K562 (cell line): ENCODE data around the gene UPK3A. TPM values are rescaled to one million over a fixed set of nuclear protein-coding genes. Genes with fewer than 3 reads are reported as not detected.

Experiments
- ATAC-seq: fragments of 200-7000 bp; cut with Tn5 transposase; 3 replicates; pipeline ENCODE4 v1.9.1; 2020; ENCODE audit warnings: moderate library complexity
- BruUV-seq: library from RNA; stranded (reverse); fragments of 400-500 nt; replicated peaks from 2 replicates; lab custom pipeline; 2021; lab: Mats Ljungman, UMichigan
- CTCF ChIA-PET: fragments of 300-600 bp; formaldehyde crosslinking; extraction: SDS; loops from one replicate; lab custom pipeline; 2021; ENCODE audit warnings: low intra/inter-chr PET ratio; lab: Yijun Ruan, JAX
- POLR2A ChIA-PET: fragments of 300-600, 350-650 bp; sonication (Branson Sonifier 250); formaldehyde crosslinking; extraction: SDS; loops from one replicate; lab custom pipeline; 2021; ENCODE audit warnings: antibody characterized with exemption, inconsistent platforms; lab: Yijun Ruan, JAX
- DNase-seq, 4 experiments: peaks; one replicate each; pipeline versions ENCODE4 v3.0.0 to v3.0.0-alpha.2; 2011 to 2018; ENCODE audit warnings: low spot score in 3 of 4, mixed read lengths in 3 of 4; ENCODE audit errors: extremely low read depth in 1 of 4
- FAIRE-seq: peaks from 2 replicates; lab custom pipeline; 2011; peaks lifted over from hg19 to GRCh38; lab: Jason Lieb, UNC
- H2AFZ ChIP-seq: 2 replicates; pipeline ENCODE4 v1.6.0; 2011; ENCODE audit warnings: low read depth, low read length, control low read depth, inconsistent platforms
- H3K27ac ChIP-seq: fragments of 200-600 bp; 3 replicates; pipeline ENCODE4 v1.8.0; 2011; ENCODE audit warnings: low read depth, mild to moderate bottlenecking, control low read depth, inconsistent platforms, low read length, moderate library complexity, mixed read lengths; ENCODE audit errors: extremely low read depth
- H3K27me3 ChIP-seq, 2 experiments: fragments of 300-600 bp in 1 of 2; 2 replicates in 1 of 2; 3 replicates in 1 of 2; pipeline versions ENCODE4 v1.6.0 to v1.8.0; 2011; ENCODE audit warnings: inconsistent platforms in 2 of 2, low read length in 2 of 2, mild to moderate bottlenecking in 1 of 2, mixed read lengths in 1 of 2, moderate library complexity in 1 of 2; ENCODE audit not compliant: control insufficient read depth in 2 of 2, insufficient read depth in 2 of 2
- H3K36me3 ChIP-seq: fragments of 300-600 bp; 3 replicates; pipeline ENCODE4 v1.8.0; 2011; ENCODE audit warnings: mild to moderate bottlenecking, low read length, inconsistent platforms; ENCODE audit not compliant: control insufficient read depth, insufficient read depth
- H3K4me1 ChIP-seq, 2 experiments: fragments of 200-600 bp in 1 of 2; replicated peaks in 1 of 2; 2 replicates in 1 of 2; 3 replicates in 1 of 2; pipeline versions ENCODE4 v1.5.1 to v1.8.0; 2011; ENCODE audit warnings: inconsistent platforms in 2 of 2, low read length in 2 of 2, mild to moderate bottlenecking in 1 of 2, mixed read lengths in 1 of 2, moderate library complexity in 1 of 2; ENCODE audit not compliant: control insufficient read depth in 2 of 2, insufficient read depth in 2 of 2
- H3K4me2 ChIP-seq: 2 replicates; pipeline ENCODE4 v1.6.1; 2011; ENCODE audit warnings: low read length, control low read depth, inconsistent platforms, mixed read lengths; ENCODE audit not compliant: insufficient read depth
- H3K4me3 ChIP-seq: fragments of 200-600 bp; sonication (generic), shearing (Covaris generic); 2 replicates; pipeline ENCODE4 v1.5.1; 2016; ENCODE audit warnings: control low read depth, inconsistent platforms
- H3K79me2 ChIP-seq: fragments of 200-600 bp; 3 replicates; pipeline ENCODE4 v1.8.0; 2011; ENCODE audit warnings: low read length, inconsistent platforms; ENCODE audit not compliant: control insufficient read depth, insufficient read depth
- H3K9ac ChIP-seq, 2 experiments: 2 replicates each; pipeline versions ENCODE4 v1.6.0 to v1.6.1; 2011; ENCODE audit warnings: low read depth in 2 of 2, low read length in 2 of 2, control low read depth in 1 of 2, inconsistent platforms in 1 of 2, mild to moderate bottlenecking in 1 of 2, mixed read lengths in 1 of 2; ENCODE audit not compliant: insufficient read depth in 1 of 2
- H3K9me1 ChIP-seq: one replicate; pipeline ENCODE4 v1.6.0; 2011; ENCODE audit warnings: inconsistent platforms, mild to moderate bottlenecking, low read length, moderate library complexity; ENCODE audit not compliant: control insufficient read depth, insufficient read depth
- H3K9me3 ChIP-seq: replicated peaks from 2 replicates; pipeline ENCODE4 v1.5.1; 2011; ENCODE audit warnings: low read depth, low read length, inconsistent platforms; ENCODE audit not compliant: control insufficient read depth, insufficient read depth
- H4K20me1 ChIP-seq: replicated peaks from 2 replicates; pipeline ENCODE4 v1.6.1; 2011; ENCODE audit warnings: low read length, inconsistent platforms, mixed read lengths; ENCODE audit not compliant: control insufficient read depth, insufficient read depth
- BRCA1 ChIP-seq, 2 experiments: fragments of 450-650 bp in 1 of 2; sonication (generic) in 1 of 2; formaldehyde crosslinking in 1 of 2; IDR thresholded peaks; 2 replicates each; pipeline versions ENCODE4 v1.5.0 to v1.6.1; 2017 to 2020; ENCODE audit warnings: mild to moderate bottlenecking in 1 of 2, missing genetic modification reagents in 1 of 2
- GATAD2A ChIP-seq: fragments of 450-650 bp; IDR thresholded peaks from 2 replicates; pipeline ENCODE4 v1.6.1; 2017
- ZNF57 ChIP-seq: fragments of 450-650 bp; formaldehyde crosslinking; IDR thresholded peaks from 2 replicates; pipeline ENCODE4 v1.4.0; 2020; ENCODE audit warnings: mild to moderate bottlenecking, moderate library complexity
- WGBS: fragments of 100-300 bp; shearing (Covaris generic); methylation state at CpG from one replicate; pipeline ENCODE4 v1.1.6; 2016; ENCODE audit warnings: low coverage, mixed read lengths; ENCODE audit not compliant: insufficient coverage; ENCODE audit errors: missing lambda C conversion rate; 5-methylcytosine and 5-hydroxymethylcytosine counted together
- in situ Hi-C: fragments of 300-500 bp; cut with MboI; formaldehyde crosslinking; loops from 4 replicates; pipeline ENCODE4 v1.15.0; 2018; ENCODE audit warnings: inconsistent platforms, mixed read lengths
- intact Hi-C: fragments of 100-400 bp; cut with micrococcal nuclease; formaldehyde crosslinking; loops from 2 replicates; pipeline ENCODE4 v1.14.2; 2022
- polyA plus RNA-seq, 8 experiments: library from polyadenylated mRNA; depleted of rRNA in 4 of 8; stranded (reverse) in 5 of 8; unstranded in 3 of 8; fragments of >200 nt; fragmentation: Nextera tagmentation in 2 of 8; fragmentation: Illumina TruSeq in 1 of 8; extraction: Ambion mirVana in 2 of 8; extraction: Trizol in 1 of 8; gene quantifications; 2 replicates each; pipeline versions ENCODE4 v1.2.1 to v1.2.3, GENCODE V29; 2011 to 2014; ENCODE audit warnings: inconsistent platforms in 1 of 8, missing spikeins in 1 of 8
- total RNA-seq, 7 experiments: library from RNA; depleted of rRNA in 6 of 7; stranded (reverse); fragments of >200 nt in 6 of 7; fragmentation: Illumina TruSeq in 2 of 7; extraction: Trizol in 2 of 7; gene quantifications; 2 replicates each; pipeline versions ENCODE4 v1.2.1 to v1.2.3, GENCODE V29; 2011 to 2021; ENCODE audit warnings: low replicate concordance in 1 of 7
- TF ChIP-seq, protein P1 (sequence below): fragments of 450-650 bp; IDR thresholded peaks from 2 replicates; pipeline ENCODE4 v1.6.1; 2018; ENCODE audit not compliant: partially characterized antibody
- TF ChIP-seq, protein P2 (sequence below), 3 experiments: fragments of 200-800 bp in 1 of 3; sonication (Bioruptor generic) in 1 of 3; sonication (generic) in 1 of 3; formaldehyde crosslinking in 1 of 3; IDR thresholded peaks; 2 replicates each; pipeline versions ENCODE4 v1.6.1 to v1.8.0; 2016 to 2022; ENCODE audit warnings: mild to moderate bottlenecking in 2 of 3, missing compliant biosample characterization in 2 of 3, missing genetic modification characterization in 2 of 3, missing genetic modification reagents in 1 of 3

UPK3A gene
- total and polyA plus RNA-seq, 9 of the 15 experiments (the other 6 are each of a cell fraction or from before 2014, with no cell fraction given), result not detected

DNA sequence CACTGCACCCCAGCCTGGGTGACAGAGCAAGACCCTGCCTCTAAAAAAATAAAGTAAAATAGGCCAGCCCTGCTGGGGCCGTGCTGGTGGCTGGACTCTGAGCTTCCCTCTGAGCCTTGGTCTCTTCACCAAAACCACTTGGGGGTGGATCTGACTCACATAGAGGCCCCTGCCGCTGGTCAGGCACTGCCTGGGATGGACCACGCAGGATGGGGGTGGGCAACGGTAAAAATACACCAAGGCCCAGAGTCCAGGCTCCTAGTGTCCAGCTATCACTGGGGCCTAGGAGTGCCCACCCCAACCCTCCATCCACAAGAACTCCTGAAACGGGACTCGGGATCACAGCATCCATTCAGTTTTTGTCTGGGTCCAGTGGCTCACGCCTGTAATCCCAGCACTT is 12.3 kb upstream of the UPK3A start:
- no peak for ATAC-seq
- no peaks in the 10 kb centered on the region for H3K79me2 ChIP-seq
- no peak overlapping the region for H2AFZ ChIP-seq
- POLR2A ChIA-PET, result interaction anchor here (0.6 to 1.0 kb wide), 2 partner anchors 56 to 176 kb away, joined by 3 read pairs; no protein-coding TSS in a partner anchor
- no peak overlapping the region for H3K4me2 ChIP-seq
- H3K4me1 ChIP-seq, result peaks cover 0 to 9% of the 10 kb centered on the region in 2 experiments; a peak in 3 of 5 replicates
- no peak for TF ChIP-seq BRCA1 (IDR thresholded peaks at IDR 0.05)
- TF ChIP-seq BRCA1 (CRISPR knock-in tag; IDR thresholded peaks at IDR 0.05), result no peak
- TF ChIP-seq, protein P1, sequence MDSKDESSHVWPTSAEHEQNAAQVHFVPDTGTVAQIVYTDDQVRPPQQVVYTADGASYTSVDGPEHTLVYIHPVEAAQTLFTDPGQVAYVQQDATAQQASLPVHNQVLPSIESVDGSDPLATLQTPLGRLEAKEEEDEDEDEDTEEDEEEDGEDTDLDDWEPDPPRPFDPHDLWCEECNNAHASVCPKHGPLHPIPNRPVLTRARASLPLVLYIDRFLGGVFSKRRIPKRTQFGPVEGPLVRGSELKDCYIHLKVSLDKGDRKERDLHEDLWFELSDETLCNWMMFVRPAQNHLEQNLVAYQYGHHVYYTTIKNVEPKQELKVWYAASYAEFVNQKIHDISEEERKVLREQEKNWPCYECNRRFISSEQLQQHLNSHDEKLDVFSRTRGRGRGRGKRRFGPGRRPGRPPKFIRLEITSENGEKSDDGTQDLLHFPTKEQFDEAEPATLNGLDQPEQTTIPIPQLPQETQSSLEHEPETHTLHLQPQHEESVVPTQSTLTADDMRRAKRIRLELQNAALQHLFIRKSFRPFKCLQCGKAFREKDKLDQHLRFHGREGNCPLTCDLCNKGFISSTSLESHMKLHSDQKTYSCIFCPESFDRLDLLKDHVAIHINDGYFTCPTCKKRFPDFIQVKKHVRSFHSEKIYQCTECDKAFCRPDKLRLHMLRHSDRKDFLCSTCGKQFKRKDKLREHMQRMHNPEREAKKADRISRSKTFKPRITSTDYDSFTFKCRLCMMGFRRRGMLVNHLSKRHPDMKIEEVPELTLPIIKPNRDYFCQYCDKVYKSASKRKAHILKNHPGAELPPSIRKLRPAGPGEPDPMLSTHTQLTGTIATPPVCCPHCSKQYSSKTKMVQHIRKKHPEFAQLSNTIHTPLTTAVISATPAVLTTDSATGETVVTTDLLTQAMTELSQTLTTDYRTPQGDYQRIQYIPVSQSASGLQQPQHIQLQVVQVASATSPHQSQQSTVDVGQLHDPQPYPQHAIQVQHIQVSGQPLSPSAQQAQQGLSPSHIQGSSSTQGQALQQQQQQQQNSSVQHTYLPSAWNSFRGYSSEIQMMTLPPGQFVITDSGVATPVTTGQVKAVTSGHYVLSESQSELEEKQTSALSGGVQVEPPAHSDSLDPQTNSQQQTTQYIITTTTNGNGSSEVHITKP, result peak; percentile 63
- TF ChIP-seq GATAD2A, result no peak
- TF ChIP-seq, protein P2, sequence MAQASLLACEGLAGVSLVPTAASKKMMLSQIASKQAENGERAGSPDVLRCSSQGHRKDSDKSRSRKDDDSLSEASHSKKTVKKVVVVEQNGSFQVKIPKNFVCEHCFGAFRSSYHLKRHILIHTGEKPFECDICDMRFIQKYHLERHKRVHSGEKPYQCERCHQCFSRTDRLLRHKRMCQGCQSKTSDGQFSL (CRISPR knock-in tag; IDR thresholded peaks at IDR 0.05), result no peak
- TF ChIP-seq, protein P2 (tag; IDR thresholded peaks at IDR 0.05), result no peak
- no peak for TF ChIP-seq ZNF57 (CRISPR knock-in tag)
- TF ChIP-seq, all 486 proteins: peak for 1
- Histone ChIP-seq H3K27me3 (peaks cover 0 to 8% of the 10 kb centered on the region in 2 experiments; a peak in 2 of 5 replicates), H3K36me3 (no peaks in the 10 kb centered on the region), H4K20me1 (no peaks in the 10 kb centered on the region), H3K4me3 (no peak overlapping the region), H3K27ac (no peak overlapping the region), H3K9me1 (no peaks in the 10 kb centered on the region), H3K9ac (no peak overlapping the region), H3K9me3 (no peaks in the 10 kb centered on the region)
- CTCF ChIA-PET, result interaction anchor here (0.6 kb wide), 1 partner anchor 12 kb away, joined by 4 read pairs; no protein-coding TSS in a partner anchor
- in situ Hi-C loops, result no loop called here
- DNase-seq (no peak), FAIRE-seq (no peak)
- no TSS peak for BruUV-seq
- intact Hi-C loops, result no loop called here
- WGBS, result 17% methylated on average over 6 of the region's 7 CpGs
